IPS-18c (cell line): Measurements from ENCODE around the gene CD34.

Source experiments
- H3K4me3 ChIP-seq: 2 replicates; pipeline ENCODE4 v1.7.0; 2013; ENCODE audit warnings: low read depth, mild to moderate bottlenecking, low read length, moderate library complexity; ENCODE audit not compliant: insufficient read depth
- H3K9me3 ChIP-seq: one replicate; pipeline ENCODE4 v1.6.1; 2013; ENCODE audit warnings: mild to moderate bottlenecking, low read length, moderate library complexity; ENCODE audit not compliant: control insufficient read depth, insufficient read depth

CD34 gene

DNA sequence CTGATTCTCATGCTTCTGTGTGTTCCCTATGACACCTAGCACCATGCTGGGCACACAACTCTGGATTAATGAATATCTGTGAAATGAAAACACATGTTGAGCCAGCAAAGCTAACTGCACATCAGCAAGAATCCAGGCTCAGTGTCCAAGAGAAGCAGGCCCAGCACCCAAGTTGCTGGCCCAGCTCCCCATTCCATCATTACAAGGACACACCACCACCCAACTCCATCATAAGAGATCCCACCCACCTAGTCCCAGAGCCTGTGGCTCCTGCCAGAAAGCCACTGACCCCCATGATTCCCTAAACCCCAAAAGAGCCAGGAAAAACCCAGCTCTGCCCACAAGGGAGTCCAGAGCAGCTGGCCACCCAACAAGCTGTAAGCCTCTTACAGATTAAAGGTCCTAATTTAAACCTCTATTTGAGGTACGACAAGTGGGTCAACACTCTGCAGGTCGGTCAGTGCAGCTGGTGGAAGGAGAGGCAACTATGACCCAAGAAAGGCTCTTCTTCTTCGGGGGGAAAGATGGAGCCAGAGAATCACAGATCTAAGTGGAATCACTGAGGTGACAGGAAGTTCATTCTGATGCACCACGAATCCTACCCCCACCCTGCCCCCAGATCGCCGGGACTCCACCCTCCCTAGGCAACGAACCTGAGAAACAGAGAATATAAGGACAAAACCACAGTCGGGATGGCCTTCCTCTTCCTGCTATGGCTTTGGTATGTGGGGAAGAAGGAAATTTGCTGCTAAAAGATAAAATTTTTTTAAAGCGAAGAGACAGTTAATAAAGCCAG lies 58.2 kb downstream of the CD34 start:
- H3K9me3 ChIP-seq, result no peaks in the 10 kb centered on the region
- H3K4me3 ChIP-seq, result no peak overlapping the region

DNA sequence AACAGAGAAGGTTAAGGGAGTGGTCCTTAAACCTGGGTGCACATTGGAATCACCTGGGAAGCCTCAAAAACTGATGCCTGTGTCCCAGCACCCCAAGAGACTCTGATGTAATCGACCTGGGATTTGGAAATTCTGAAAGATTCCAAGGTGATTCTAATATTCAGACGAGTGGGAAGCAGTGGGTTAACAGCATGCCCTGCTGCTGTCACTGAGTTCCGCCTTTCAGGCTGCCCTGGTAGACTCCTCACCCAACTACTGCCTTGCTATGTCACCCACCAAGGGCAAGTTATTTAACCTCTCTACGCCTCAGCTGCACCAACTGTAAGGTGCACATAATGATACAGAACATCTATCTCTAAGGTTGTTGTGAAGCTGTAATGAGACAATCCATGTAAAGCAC lies 59.2 kb downstream of the CD34 start:
- no peak overlapping the region for H3K4me3 ChIP-seq
- no peaks in the 10 kb centered on the region for H3K9me3 ChIP-seq

DNA sequence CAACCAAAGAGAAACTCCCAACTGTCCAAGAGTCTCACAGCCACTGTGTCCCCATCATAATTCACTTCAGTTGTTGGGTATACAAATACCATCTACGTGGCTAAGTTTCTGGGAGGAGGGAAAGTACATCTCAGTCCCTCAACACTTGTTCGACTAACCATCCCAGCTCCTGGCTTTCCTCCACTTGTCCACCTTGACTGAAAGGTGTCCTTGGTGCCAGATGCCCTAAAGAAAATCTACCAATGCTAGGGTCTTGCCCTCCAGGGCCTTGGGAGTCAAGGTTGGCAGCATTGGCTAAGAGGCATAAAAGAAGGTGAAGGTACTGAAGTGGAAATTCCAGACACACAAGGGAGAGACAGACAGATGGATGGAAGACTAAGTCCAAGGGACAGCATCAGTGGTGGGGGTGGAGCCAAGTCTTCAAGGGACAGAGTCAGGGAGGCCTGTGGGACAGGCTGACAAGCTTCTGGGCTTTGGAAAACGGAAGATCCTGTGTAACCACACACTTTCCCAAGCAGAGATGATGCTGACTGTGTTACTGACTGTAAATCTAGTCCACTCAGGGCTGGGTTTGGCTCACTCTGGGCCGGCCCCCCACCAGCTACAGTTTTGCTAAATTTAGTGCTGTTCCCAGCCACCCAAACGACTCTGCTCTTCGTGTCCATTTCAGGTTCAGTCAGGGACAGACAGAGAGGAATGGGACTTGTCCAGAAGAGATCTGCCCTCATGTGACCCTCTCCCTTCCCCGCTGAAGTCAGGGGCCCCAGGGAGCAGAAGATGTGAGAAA lies 60.1 kb downstream of the CD34 start:
- H3K9me3 ChIP-seq, result no peaks in the 10 kb centered on the region
- H3K4me3 ChIP-seq, result no peak overlapping the region

DNA sequence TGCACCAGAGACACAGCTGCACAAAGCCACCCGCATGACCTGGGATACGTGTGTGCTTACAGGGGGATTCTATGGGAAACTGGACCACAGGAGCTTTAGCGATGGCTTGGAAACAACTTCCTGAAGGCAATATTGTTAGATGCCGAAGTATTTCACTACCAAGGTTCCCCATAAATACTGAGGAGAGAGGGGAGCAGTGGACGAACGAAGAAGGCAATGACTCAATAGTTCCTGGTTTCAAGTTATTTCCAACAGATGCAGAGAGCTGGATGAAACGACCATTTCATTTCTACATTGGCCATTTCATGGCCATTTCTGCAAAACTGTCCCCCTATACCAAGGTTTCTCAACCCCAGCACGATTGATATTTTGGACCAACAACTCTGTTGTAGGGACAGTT lies 61.3 kb downstream of the CD34 start:
- H3K4me3 ChIP-seq, result no peak overlapping the region

DNA sequence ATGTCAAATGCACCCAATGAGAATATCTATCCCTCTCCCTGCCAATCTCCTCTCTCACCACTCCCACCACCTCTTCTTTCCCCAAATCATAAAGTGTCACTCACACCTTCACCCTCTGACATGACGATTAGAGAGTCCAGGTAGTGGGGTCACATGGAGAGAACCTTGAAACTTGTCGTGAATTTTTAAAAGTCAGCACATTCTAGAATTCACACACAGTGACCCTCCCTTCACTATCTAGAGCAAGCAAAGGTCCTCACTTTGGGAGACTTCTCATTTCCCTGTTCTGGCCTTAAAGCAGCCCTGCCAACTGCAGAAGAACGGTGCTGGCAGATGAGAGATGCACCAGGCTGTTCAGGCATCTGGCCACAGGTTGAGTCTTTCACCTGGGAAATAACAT lies 61.9 kb downstream of the CD34 start:
- Histone ChIP-seq H3K4me3 (no peak overlapping the region), H3K9me3 (no peaks in the 10 kb centered on the region)

More for the DNA sequence above, 61.3 kb downstream of the CD34 start:
- H3K9me3 ChIP-seq, result no peaks in the 10 kb centered on the region

DNA sequence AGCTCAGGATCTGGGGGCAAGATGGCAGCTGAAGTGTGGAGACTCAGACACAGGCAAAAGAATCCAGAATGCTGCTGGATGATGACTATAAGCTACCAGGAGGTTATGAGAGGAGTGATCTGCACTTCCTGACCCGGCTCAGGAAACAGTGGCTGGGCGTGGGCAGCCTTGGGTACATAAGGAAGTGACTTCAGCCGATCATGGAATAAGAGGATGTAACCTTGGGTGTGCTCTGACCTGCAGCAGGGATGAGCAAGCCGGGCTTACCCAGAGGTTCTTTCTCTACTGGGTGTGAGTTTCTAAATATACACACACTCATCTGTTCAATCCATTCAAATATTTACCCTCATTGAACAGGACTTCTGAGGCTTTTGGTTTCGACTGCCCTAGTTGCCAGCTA lies 62.7 kb downstream of the CD34 start:
- Histone ChIP-seq H3K4me3 (no peak overlapping the region), H3K9me3 (no peaks in the 10 kb centered on the region)

DNA sequence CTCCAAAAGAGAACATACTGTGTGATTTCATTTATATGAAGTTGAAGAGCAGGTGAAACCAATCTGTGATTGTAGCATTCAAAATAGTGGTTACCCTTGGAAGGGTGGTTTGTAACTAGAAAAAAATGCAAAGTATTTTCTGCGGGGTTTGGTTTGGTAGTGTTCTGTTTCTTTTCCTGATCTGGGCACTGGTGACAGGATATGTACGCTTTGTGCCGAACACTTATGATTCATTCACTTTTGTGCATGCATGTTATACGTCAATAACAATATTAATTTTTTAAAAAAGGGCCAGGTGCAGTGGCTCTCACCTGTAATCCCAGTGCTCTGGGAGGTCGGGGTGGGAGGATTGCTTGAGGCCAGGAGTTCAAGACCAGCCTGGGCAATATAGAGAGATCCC lies 63.8 kb downstream of the CD34 start:
- Histone ChIP-seq H3K9me3 (no peaks in the 10 kb centered on the region), H3K4me3 (no peak overlapping the region)

DNA sequence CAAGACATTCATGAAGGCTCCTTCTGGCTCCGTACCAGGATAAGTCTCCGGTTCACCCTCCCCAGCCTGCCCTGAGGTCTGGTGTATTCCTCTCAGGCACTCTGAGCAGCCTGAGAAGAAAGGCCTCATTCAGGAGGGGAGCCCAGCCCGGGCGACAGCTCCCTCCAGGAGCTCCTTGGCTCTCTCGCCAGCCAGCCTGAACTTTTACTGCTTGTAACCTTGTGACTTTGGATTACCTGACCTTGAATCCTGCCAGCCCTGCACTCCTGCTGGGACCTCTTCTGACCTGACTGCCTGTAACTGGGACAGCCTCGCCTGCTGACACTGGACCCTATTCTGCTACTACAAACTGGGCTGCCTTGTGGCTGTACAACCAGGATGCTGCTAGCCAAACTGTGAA lies 65.8 kb downstream of the CD34 start:
- Histone ChIP-seq H3K9me3 (no peaks in the 10 kb centered on the region), H3K4me3 (no peak overlapping the region)

DNA sequence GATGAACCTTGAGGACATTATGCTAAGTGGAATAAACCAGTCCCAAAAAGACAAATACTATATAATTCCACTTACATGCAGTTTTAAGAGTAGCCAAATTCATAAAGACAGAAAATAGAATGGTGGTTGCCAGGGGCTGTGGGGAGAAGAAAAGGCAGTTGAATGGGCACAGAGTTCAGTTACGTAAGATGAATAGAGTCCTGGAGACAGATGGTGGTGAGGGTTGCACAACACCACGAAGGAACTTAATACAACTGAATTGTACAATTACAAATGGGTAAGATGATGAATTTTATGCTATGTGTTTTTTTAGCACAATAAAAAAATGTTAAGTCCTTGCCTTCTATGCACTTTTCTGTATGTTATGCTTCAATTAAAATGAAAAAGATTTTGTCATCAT lies 66.6 kb downstream of the CD34 start:
- Histone ChIP-seq H3K4me3 (no peak overlapping the region), H3K9me3 (no peaks in the 10 kb centered on the region)

DNA sequence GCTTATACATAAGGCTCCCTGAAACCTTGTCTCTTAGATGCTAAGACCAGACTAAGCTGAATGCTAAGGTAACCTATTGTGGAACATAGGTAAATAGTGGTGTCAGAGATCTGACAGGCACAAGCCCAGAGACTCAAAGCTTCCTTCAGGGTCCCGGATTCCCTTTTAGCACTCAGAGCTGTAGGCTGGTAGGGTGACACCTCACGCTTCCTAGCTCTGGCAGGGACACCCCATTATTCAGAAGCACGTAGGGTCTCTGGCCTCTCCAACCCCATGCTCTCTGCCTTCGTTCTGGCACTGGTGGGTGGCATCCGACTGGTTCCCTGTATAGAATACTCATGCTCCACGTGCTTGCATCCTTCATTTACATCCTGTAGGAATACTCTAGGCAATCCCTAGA lies 68.4 kb downstream of the CD34 start:
- Histone ChIP-seq H3K9me3 (no peaks in the 10 kb centered on the region), H3K4me3 (no peak overlapping the region)

DNA sequence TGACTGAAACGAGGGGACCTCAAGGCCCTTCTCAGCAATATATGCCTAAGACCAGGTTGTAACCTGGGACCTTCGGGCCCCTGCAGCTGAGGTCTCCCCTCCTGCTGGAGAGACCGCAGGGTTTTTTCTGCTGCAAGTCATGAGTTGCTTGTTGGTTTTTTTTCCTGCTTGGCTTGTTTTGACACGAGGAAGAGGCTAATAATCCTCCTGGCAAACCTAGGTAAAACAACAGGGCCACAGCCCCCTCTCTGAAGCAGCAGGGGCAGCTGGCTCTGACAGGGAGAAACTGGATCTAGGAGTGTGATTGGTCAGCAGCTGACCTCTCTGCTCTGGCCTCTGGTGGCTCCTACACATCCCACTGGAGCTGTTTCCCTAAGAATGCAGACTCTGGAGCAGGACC lies 69.0 kb downstream of the CD34 start:
- H3K9me3 ChIP-seq, result no peaks in the 10 kb centered on the region

DNA sequence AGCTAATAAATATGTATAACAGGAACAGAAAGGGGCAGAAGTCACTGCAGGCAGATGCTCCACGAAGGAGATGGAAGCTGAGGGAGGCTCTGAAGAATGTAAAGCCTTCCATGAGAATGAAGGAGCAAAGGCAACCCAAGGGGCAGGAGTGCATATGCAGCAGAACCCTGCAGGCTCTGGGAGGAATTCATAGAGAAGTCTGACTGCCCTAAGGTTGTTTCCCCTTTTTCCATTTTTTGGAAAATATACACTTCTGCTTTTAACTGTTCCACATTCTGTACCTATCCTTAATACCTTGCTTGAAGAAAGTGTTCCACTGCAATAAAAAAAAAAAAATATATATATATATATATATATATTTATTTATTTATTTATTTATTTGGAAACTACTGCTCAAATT lies 69.6 kb downstream of the CD34 start:
- H3K4me3 ChIP-seq, result no peak overlapping the region
- no peaks in the 10 kb centered on the region for H3K9me3 ChIP-seq

More for the DNA sequence above, 69.0 kb downstream of the CD34 start:
- H3K4me3 ChIP-seq, result no peak overlapping the region

DNA sequence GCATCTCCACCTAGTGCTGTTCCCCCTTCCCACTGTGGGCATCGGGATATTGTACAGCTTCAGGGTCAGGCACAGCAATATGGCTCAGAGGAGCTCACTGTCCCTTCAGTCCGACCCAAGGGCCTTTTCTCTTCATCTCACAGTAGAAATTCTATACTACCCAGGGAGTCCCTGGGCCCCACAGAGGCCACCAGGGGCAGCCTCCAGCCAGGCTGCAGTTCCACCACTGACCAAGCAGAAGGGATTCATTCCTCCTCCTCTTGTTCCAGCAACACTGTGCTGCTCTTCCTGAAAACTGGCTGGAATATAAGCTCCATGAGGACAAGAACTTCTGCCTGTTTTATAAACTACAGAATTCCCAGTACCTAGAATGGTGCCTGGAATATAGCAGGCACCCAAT lies 70.5 kb downstream of the CD34 start:
- Histone ChIP-seq H3K9me3 (no peaks in the 10 kb centered on the region), H3K4me3 (no peak overlapping the region)

DNA sequence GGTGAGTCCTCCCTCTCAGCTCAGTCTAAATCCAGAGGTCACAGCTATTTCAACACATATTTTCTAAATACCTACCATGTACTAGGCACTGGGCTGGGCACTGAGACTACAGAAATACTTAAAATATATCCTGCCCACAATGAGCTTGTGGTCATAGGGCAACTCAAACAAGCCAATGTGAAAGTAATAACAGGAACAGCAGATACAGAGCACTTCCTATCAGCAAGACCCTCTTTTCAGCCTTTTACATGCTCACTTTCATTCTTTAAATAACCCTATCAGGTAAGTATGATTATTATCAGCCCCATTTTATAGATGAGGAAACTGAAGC lies 71.9 kb downstream of the CD34 start:
- Histone ChIP-seq H3K9me3 (no peaks in the 10 kb centered on the region), H3K4me3 (no peak overlapping the region)

DNA sequence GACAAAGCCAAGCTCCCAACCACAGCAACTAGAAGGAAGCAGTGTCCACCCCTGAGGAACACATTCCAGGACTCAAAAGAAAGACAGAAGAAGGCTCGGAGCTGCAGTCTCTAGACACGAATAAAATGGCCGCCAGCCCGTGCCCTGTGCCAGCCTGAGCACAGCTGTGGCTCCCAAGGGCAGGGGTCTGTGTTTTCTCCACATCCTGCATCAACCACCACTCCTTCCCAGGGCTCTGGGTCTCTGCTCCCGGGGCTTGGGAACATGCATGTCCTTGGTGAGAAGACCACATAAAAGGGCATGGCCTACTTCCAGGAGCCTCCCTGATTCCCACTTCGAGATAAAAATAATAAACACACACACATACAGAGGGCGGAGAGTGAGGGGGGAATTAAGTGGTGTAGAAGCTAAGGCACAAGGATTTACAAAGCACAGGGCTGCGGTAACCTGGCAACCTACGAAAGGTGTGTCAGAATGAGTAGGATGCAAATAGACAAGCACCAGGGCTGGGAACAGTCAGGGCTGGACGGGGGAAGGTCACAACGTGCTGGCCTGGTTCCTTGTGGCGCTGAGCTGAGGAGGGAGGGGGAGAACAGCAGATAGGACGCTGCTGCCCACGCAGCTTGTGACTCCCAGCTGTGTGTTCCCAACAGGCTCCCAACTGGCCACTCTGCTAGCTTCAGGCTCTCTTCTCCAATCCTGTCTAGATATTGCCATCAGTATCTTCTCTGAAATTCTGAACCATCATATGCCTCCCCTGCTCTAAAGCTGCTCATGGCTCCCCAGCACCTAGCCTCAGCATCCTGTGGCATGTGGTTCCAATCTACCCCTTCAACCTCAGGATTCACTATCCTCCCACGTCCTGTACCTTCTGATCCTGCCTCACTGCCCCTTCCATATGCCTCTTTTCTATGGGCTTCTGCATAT lies 72.5 kb downstream of the CD34 start:
- Histone ChIP-seq H3K9me3 (no peaks in the 10 kb centered on the region), H3K4me3 (no peak overlapping the region)

DNA sequence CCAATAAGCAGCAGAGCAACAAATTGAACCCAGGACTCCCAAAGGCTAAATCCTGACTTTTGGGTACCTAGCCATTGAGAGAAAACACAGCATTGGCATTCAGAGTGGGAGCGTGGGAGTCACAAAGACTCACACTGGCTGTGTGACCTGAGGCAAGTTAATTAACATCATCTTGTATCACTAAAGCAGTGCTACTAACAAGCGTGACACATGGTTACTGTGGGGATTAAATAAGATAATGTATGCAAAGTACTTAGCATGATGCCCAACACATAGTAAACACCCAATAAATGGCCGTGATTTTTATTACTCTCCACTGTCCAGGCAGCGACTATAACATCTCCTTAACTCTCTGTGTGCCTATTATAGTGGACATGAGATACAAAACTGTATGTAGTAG lies 73.3 kb downstream of the CD34 start:
- H3K4me3 ChIP-seq, result no peak overlapping the region
- no peaks in the 10 kb centered on the region for H3K9me3 ChIP-seq

DNA sequence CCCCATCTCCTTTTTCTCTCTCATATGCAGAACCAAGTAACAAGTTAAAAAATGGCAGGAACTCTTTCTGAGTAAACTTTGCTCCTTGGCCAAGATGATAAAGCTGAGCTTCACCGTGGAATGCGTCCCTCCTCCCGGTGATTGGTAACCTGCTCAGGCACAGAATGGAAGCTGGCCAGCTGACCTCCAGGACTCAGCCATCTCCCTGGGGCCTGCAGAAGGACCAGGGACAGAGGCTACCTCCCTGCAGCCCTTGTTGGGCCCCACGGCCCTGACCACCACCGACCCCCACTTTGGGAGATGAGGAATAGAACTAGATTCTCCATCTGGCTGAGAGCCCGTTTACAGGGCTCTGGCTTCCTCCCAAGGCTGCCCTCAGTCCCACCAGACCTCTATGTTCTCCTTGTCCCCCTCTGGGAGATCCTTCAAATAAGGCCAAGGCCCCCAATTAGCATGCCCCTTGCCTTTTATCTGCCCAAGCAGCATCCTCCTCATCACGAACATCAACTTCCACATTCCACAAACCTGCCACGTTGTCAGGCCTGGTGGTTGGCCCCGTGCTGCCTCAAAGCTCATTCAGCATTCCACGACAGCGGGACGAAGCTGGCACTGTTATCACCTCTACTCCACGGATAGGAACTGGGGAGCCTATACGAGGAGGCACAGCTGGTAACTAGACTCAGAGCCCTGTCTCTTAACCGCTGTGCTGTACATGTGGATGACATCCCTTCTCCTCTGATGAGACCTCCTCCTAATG lies 74.2 kb downstream of the CD34 start:
- Histone ChIP-seq H3K4me3 (no peak overlapping the region), H3K9me3 (no peaks in the 10 kb centered on the region)
